C4-2B (cell line): ENCODE data around the gene BCL2L14.

ENCODE experiments used
- H3K27ac ChIP-seq: fragments of 450-650 bp; 2 replicates; pipeline ENCODE4 v1.5.1; 2017
- ZFX ChIP-seq: fragments of 450-650 bp; IDR thresholded peaks from 2 replicates; pipeline ENCODE4 v1.6.1; 2017
- TF ChIP-seq, protein P1 (sequence below): fragments of 450-650 bp; conservative IDR thresholded peaks from 2 replicates; pipeline ENCODE4 v1.5.1; 2017; ENCODE audit warnings: mild to moderate bottlenecking

Gene BCL2L14

DNA sequence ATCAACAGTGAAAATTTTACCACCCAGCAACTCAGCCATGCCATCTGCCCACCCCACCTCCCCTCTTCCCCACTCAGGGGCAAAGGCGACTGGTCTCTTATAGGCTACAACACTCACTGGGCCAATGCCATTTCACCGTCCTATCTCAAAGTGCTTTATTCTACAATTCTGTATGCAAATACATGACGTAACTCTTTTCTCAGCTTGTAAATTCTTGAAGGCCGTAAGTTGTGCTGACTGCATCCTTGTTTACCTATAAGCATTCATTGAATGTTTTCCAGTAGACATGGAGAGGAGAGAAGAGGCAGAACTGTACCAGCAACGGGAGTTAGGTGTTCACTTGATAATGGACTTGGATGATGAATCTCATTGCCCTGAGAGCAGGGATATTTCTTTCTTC is 15.6 kb downstream of the BCL2L14 start:
- no peak overlapping the region for H3K27ac ChIP-seq
- TF ChIP-seq, protein P1, sequence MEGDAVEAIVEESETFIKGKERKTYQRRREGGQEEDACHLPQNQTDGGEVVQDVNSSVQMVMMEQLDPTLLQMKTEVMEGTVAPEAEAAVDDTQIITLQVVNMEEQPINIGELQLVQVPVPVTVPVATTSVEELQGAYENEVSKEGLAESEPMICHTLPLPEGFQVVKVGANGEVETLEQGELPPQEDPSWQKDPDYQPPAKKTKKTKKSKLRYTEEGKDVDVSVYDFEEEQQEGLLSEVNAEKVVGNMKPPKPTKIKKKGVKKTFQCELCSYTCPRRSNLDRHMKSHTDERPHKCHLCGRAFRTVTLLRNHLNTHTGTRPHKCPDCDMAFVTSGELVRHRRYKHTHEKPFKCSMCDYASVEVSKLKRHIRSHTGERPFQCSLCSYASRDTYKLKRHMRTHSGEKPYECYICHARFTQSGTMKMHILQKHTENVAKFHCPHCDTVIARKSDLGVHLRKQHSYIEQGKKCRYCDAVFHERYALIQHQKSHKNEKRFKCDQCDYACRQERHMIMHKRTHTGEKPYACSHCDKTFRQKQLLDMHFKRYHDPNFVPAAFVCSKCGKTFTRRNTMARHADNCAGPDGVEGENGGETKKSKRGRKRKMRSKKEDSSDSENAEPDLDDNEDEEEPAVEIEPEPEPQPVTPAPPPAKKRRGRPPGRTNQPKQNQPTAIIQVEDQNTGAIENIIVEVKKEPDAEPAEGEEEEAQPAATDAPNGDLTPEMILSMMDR = no peak
- TF ChIP-seq ZFX = no peak

GRCh38 chr12:12086973-12087692 is 16.4 kb downstream of the BCL2L14 start:
- H3K27ac ChIP-seq = no peak overlapping the region
- TF ChIP-seq ZFX = no peak
- TF ChIP-seq, protein P1 = no peak

GRCh38 chr12:12087693-12088034 is 16.9 kb downstream of the BCL2L14 start:
- H3K27ac ChIP-seq = no peak overlapping the region
- TF ChIP-seq, protein P1 = no peak
- TF ChIP-seq ZFX = no peak

GRCh38 chr12:12088147-12088546 is 17.4 kb downstream of the BCL2L14 start:
- no peak for TF ChIP-seq ZFX
- TF ChIP-seq, protein P1 = no peak
- no peak overlapping the region for H3K27ac ChIP-seq

DNA sequence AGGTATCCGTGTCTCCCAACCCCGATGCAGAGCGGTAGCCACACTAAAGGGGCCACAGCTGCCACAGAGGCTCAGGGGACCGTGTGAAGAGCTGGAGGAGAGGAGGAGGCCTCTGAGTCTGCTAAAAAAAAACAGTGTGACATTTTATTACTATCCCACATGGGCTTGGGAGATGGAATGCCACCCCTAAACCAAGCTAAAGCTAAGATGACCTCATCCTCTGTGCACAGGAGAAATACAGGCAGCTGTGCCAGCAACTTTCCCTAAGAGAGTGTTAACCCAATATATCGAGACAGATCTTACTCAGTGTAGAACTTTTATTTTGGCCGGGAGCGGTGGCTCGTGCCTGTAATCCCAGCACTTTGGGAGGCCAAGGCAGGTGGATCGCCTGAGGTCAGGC is 18.0 kb downstream of the BCL2L14 start:
- TF ChIP-seq, protein P1 = no peak
- no peak for TF ChIP-seq ZFX
- H3K27ac ChIP-seq = no peak overlapping the region

GRCh38 chr12:12091071-12091470 is 20.3 kb downstream of the BCL2L14 start:
- H3K27ac ChIP-seq = no peak overlapping the region
- TF ChIP-seq ZFX = no peak
- TF ChIP-seq, protein P1 = no peak

GRCh38 chr12:12091977-12092663 is 21.4 kb downstream of the BCL2L14 start:
- TF ChIP-seq, protein P1 = no peak
- no peak for TF ChIP-seq ZFX
- H3K27ac ChIP-seq = peak overlapping the region; percentile 11
